Kidney (tissue), 14 donors: ENCODE results near the gene AP1M1. TPM values are rescaled to one million over a fixed set of nuclear protein-coding genes. Genes with fewer than 3 reads are reported as not detected.

ENCODE experiments used
- DNase-seq, 5 donors: peaks; one replicate each; pipeline ENCODE4 v3.0.0-alpha.2; 2013 to 2020
- FAIRE-seq: peaks from 2 replicates; lab custom pipeline; 2012; peaks lifted over from hg19 to GRCh38; lab: Jason Lieb, UNC
- H3K27ac ChIP-seq, 2 donors: one replicate each; pipeline ENCODE4 v1.7.0; 2013; ENCODE audit warnings: low read depth in 2 of 2, low read length in 2 of 2, inconsistent platforms in 1 of 2
- H3K27me3 ChIP-seq: one replicate; pipeline ENCODE4 v1.7.1; 2013; ENCODE audit warnings: low read length, inconsistent platforms; ENCODE audit not compliant: control insufficient read depth, insufficient read depth
- H3K36me3 ChIP-seq, 3 donors: one replicate each; pipeline versions ENCODE4 v1.7.0 to v1.7.1; 2013; ENCODE audit warnings: low read length in 3 of 3, control low read depth in 1 of 3, inconsistent platforms in 1 of 3; ENCODE audit not compliant: insufficient read depth in 3 of 3, control insufficient read depth in 2 of 3
- H3K4me1 ChIP-seq, 3 donors: one replicate each; pipeline versions ENCODE4 v1.7.0 to v1.7.1; 2013; ENCODE audit warnings: low read length in 3 of 3, inconsistent platforms in 1 of 3, low read depth in 1 of 3; ENCODE audit not compliant: control insufficient read depth in 2 of 3, insufficient read depth in 2 of 3
- H3K4me3 ChIP-seq, 3 donors: one replicate each; pipeline versions ENCODE4 v1.7.0 to v1.8.1; 2013; ENCODE audit warnings: low read length in 3 of 3, control low read depth in 1 of 3, inconsistent platforms in 1 of 3
- H3K9ac ChIP-seq, 3 donors: one replicate each; pipeline versions ENCODE4 v1.7.0 to v1.7.1; 2013; ENCODE audit warnings: low read length in 3 of 3, control low read depth in 1 of 3, inconsistent platforms in 1 of 3
- H3K9me3 ChIP-seq, 3 donors: one replicate each; pipeline versions ENCODE4 v1.7.0 to v1.7.1; 2013; ENCODE audit warnings: low read length in 3 of 3, control low read depth in 1 of 3, inconsistent platforms in 1 of 3; ENCODE audit not compliant: control insufficient read depth in 2 of 3, insufficient read depth in 1 of 3
- intact Hi-C: fragments of 100-400 bp; cut with DNase I; formaldehyde crosslinking; loops from one replicate; pipeline ENCODE4 v1.11.1; 2022
- polyA plus RNA-seq: library from polyadenylated mRNA; stranded (reverse); fragments of 350-450 nt; fragmentation: Illumina TruSeq; extraction: RNeasy Lipid Tissue Mini Kit (QIAGEN cat#74804); gene quantifications from one replicate; pipeline ENCODE4 v1.2.3, GENCODE V29; 2014; ENCODE audit warnings: low read depth, low replicate concordance; ENCODE audit not compliant: insufficient read depth
- total RNA-seq: library from RNA; stranded (reverse); fragmentation: NEBNext Ultra II Directional; extraction: Animal tissue kit (Norgen Biotek cat#: 25700); gene quantifications from one replicate; pipeline ENCODE4 v1.2.1, GENCODE V29; 2021
- TF ChIP-seq, protein P1 (sequence below): IDR thresholded peaks from 3 replicates; pipeline ENCODE4 v1.5.1; 2012; ENCODE audit warnings: mild to moderate bottlenecking, moderate library complexity, borderline replicate concordance; ENCODE audit not compliant: insufficient read depth; ENCODE audit errors: extremely low read depth
- donor health status: control.
- donor health status: control.
- donor health status: control.
- donor health status: control.
- donor health status: control.
- donor health status: DM: yes; HTN: yes; CAD: no.
- donor health status: Normal renal cell carcinoma (clear cell type).

The AP1M1 gene
- total and polyA plus RNA-seq, 2 donors from 2014 or later = 56.0 to 67.8 TPM

DNA sequence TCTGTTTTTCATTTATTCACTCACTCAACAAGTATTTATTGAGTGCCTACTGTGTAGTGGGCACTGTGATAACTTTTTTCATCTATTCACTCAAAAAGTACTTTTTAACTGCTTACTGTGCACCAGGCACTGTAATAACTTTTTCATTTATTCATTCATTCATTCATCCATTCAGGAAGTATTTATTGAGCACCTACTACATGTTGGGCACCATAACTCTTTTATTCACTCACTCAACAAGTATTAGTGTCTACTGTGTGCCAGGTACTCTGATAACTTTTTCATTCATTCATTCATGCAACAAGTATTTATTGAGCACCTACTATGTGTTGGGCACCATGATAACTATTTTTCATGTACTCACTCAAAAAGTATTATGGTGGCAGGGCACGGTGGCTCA is 31.3 kb upstream of the AP1M1 start:
- H3K4me3 ChIP-seq = no peak overlapping the region
- no peaks in the 10 kb centered on the region for H3K27me3 ChIP-seq
- H3K9ac ChIP-seq = no peak overlapping the region
- no peaks in the 10 kb centered on the region for H3K9me3 ChIP-seq
- TF ChIP-seq, protein P1, sequence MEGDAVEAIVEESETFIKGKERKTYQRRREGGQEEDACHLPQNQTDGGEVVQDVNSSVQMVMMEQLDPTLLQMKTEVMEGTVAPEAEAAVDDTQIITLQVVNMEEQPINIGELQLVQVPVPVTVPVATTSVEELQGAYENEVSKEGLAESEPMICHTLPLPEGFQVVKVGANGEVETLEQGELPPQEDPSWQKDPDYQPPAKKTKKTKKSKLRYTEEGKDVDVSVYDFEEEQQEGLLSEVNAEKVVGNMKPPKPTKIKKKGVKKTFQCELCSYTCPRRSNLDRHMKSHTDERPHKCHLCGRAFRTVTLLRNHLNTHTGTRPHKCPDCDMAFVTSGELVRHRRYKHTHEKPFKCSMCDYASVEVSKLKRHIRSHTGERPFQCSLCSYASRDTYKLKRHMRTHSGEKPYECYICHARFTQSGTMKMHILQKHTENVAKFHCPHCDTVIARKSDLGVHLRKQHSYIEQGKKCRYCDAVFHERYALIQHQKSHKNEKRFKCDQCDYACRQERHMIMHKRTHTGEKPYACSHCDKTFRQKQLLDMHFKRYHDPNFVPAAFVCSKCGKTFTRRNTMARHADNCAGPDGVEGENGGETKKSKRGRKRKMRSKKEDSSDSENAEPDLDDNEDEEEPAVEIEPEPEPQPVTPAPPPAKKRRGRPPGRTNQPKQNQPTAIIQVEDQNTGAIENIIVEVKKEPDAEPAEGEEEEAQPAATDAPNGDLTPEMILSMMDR = no peak
- DNase-seq (no peak), FAIRE-seq (no peak)
- no peak overlapping the region for H3K27ac ChIP-seq
- intact Hi-C loops = no loop called here
- no peaks in the 10 kb centered on the region for H3K36me3 ChIP-seq
- no peaks in the 10 kb centered on the region for H3K4me1 ChIP-seq

DNA sequence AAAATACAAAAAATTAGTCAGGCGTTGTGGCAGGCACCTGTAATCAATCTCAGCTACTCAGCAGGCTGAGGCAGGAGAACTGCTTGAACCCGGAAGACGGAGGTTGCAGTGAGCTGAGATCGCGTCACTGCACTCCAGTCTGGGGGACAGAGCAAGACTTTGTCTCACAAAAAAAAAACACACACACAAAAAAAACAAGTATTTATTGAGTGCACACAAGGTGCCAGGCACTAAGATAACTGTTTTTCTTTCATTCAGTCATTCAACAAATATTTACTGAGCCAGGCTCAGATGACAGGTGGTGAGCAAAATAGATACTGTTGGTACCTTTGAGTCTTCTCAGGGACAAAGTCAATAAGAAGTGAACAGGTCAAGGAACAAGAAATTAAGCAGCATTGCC is 30.7 kb upstream of the AP1M1 start:
- no peaks in the 10 kb centered on the region for H3K36me3 ChIP-seq
- DNase-seq = no peak
- H3K9ac ChIP-seq = no peak overlapping the region
- intact Hi-C loops = no loop called here
- no peak for FAIRE-seq
- no peak overlapping the region for H3K27ac ChIP-seq
- H3K9me3 ChIP-seq = no peaks in the 10 kb centered on the region
- no peaks in the 10 kb centered on the region for H3K27me3 ChIP-seq
- TF ChIP-seq, protein P1 = no peak
- no peak overlapping the region for H3K4me3 ChIP-seq
- no peaks in the 10 kb centered on the region for H3K4me1 ChIP-seq

DNA sequence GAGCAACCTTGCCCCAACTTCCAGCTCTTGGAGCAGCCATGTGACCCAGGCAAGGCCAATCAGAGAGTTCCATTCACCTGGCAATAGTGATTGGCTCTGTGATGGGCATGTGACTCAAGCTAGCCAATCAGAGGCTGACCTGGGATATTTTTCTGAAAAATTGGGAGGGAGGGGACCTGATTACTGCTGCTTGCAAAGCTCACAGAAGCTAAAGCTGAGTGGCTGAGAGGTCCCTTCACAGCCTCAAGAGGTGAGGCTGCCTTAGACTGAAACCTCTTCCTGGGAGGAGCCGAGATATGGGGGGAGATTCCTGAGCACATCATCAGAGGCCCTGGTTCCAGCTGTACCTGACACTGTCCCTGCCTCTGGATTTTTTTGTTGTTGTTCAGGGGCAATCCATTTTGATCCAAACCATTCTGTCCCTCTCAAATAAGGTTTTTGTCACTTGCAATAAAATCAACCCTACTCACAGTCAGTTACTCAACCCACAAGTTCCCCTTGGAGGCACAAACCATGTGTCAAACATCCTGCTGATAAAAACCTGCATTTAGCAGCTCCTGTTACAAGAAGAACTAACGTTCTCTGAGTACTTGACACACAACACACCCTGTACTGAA is 29.1 kb upstream of the AP1M1 start:
- Histone ChIP-seq H3K9me3 (no peaks in the 10 kb centered on the region), H3K4me3 (no peak overlapping the region), H3K36me3 (no peaks in the 10 kb centered on the region), H3K4me1 (no peaks in the 10 kb centered on the region), H3K27ac (no peak overlapping the region), H3K27me3 (no peaks in the 10 kb centered on the region), H3K9ac (no peak overlapping the region)
- no peak for FAIRE-seq
- no peak for DNase-seq
- TF ChIP-seq, protein P1 = no peak
- intact Hi-C loops = no loop called here

DNA sequence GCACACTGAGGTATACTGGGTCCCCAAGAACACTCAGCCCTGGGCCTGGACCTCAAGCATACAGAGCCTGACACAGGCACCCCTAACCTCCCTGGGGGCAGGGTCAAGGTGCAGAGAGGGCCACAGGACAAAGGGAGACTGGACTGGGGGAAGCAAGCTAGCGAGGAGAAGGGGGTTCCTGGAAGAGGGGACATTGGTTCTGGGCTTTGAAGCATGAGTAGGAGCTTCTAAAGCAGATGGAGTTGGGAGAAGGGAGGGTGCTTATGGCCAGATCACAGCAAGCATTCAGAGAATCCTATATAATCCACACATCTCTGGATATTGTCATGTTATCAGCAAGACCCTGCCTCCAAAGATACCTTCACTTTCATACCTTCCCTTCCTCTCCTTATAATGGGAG is 27.6 kb upstream of the AP1M1 start:
- no peaks in the 10 kb centered on the region for H3K36me3 ChIP-seq
- H3K27ac ChIP-seq = no peak overlapping the region
- intact Hi-C loops = no loop called here
- H3K27me3 ChIP-seq = no peaks in the 10 kb centered on the region
- no peak for FAIRE-seq
- TF ChIP-seq, protein P1 = no peak
- no peaks in the 10 kb centered on the region for H3K4me1 ChIP-seq
- no peaks in the 10 kb centered on the region for H3K9me3 ChIP-seq
- H3K9ac ChIP-seq = no peak overlapping the region
- DNase-seq = no peak
- H3K4me3 ChIP-seq = no peak overlapping the region
